Effector memory CD8-positive, alpha-beta T cell (primary cell): ENCODE measurements around the gene MYL10.

Experiments
- ATAC-seq: fragments of 150-1000 bp; cut with Tn5 transposase; replicated peaks from 2 replicates; pipeline ENCODE4 v1.10.0; 2021; ENCODE audit warnings: mild to moderate bottlenecking, moderate library complexity
- DNase-seq, 3 experiments: peaks; one replicate each; pipeline ENCODE4 v3.0.0; 2021
- H3K27ac Mint-ChIP-seq, 2 donors: one replicate each; pipeline ENCODE4 v1.8.0; 2022; ENCODE audit warnings: mild to moderate bottlenecking in 2 of 2, mixed read lengths in 2 of 2, moderate library complexity in 2 of 2
- H3K27me3 Mint-ChIP-seq, 2 donors: one replicate each; pipeline ENCODE4 v1.8.0; 2022; ENCODE audit warnings: mixed read lengths in 2 of 2
- H3K36me3 Mint-ChIP-seq: one replicate; pipeline ENCODE4 v1.8.0; 2022; ENCODE audit warnings: mild to moderate bottlenecking, moderate library complexity, mixed read lengths; ENCODE audit not compliant: insufficient read depth
- H3K4me1 Mint-ChIP-seq, 2 donors: one replicate each; pipeline ENCODE4 v1.8.0; 2022; ENCODE audit warnings: low read depth in 2 of 2, mixed read lengths in 2 of 2
- H3K4me3 Mint-ChIP-seq, 2 donors: one replicate each; pipeline ENCODE4 v1.8.0; 2022; ENCODE audit warnings: mild to moderate bottlenecking in 2 of 2, mixed read lengths in 2 of 2, moderate library complexity in 2 of 2
- H3K9me3 Mint-ChIP-seq, 2 donors: one replicate each; pipeline ENCODE4 v1.8.0; 2022; ENCODE audit warnings: mixed read lengths in 2 of 2
- total RNA-seq, 9 experiments: gene quantifications; one replicate each; lab custom pipeline; 2026; lab: John Stamatoyannopoulos, UW

The MYL10 gene
- total RNA-seq, result 0 reads per million in 9 experiments

GRCh38 chr7:101629171-101629570 is at the start of gene MYL10:
TSS of gene MYL10 (minus strand) at chr7:101629296. CDS start at chr7:101629118, 178 bp downstream.
- H3K4me1 Mint-ChIP-seq, result no peaks in the 10 kb centered on the region
- no peak within 1 kb of the TSS for H3K4me3 Mint-ChIP-seq

DNA sequence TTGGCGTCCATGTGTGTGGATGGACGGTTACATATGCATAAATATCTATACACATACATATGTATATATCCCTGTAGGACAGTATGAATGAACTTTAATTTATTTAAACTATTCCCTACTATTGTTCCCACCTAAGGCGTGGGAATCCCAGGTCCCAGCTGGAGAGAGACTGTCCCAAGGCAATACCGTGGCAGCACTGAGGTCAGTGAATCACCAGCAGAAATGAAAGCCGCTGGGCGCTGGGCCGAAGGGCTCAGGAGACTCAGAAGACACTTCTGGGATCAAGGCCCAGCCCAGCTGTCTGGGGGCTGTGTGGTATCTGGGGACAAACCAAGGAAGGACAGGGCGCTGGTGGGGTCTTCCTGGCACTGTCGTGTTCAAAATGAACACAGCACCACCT is 49.6 kb upstream of the MYL10 start:
- DNase-seq (no peak), ATAC-seq (no peak)
- Mint-ChIP-seq H3K27me3 (peaks cover 6 to 16% of the 10 kb centered on the region in 2 donors), H3K9me3 (no peaks in the 10 kb centered on the region), H3K4me1 (no peaks in the 10 kb centered on the region), H3K27ac (no peak overlapping the region), H3K4me3 (no peak overlapping the region), H3K36me3 (no peaks in the 10 kb centered on the region)

More at GRCh38 chr7:101629171-101629570, at the start of gene MYL10:
- H3K27me3 Mint-ChIP-seq, result peaks cover 43 to 68% of the 10 kb centered on the region in 2 donors
- H3K36me3 Mint-ChIP-seq, result no peaks in the 10 kb centered on the region
- ATAC-seq, result no peak
- no peak for DNase-seq
- H3K9me3 Mint-ChIP-seq, result no peaks in the 10 kb centered on the region
- H3K27ac Mint-ChIP-seq, result no peak within 1 kb of the TSS

- peaks cover 6 to 16% of the 10 kb centered on the region in 2 donors for H3K27me3 Mint-ChIP-seq
- no peaks in the 10 kb centered on the region for H3K4me1 Mint-ChIP-seq
- no peak overlapping the region for H3K27ac Mint-ChIP-seq
- H3K36me3 Mint-ChIP-seq, result no peaks in the 10 kb centered on the region
- ATAC-seq, result no peak
- no peak for DNase-seq
- H3K9me3 Mint-ChIP-seq, result no peaks in the 10 kb centered on the region
- no peak overlapping the region for H3K4me3 Mint-ChIP-seq
Observed at GRCh38 chr7:101677797-101678479, 48.8 kb upstream of the MYL10 start.

DNA sequence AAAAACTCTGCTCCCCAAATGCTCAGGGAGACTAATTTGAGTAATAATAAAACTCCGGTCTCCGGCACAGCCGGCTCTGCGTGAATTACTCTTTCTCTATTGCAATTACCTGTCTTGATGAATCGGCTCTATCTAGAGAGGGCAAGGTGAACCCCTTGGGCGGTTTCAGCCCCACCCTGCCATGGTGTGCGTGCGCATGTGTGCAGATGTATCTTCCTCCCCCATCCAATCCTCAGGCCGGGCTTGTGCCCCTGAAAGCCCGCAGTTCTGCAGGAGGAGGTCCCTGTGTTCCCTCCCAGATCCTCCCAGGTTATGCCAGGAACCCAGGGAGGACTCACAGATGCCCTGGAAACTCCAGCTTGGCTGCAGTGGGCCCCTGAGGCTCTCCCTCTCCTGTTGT is 48.3 kb upstream of the MYL10 start:
- DNase-seq (no peak), ATAC-seq (no peak)
- Mint-ChIP-seq H3K36me3 (no peaks in the 10 kb centered on the region), H3K4me3 (no peak overlapping the region), H3K4me1 (no peaks in the 10 kb centered on the region), H3K9me3 (no peaks in the 10 kb centered on the region), H3K27ac (no peak overlapping the region), H3K27me3 (peaks cover 6 to 16% of the 10 kb centered on the region in 2 donors)

DNA sequence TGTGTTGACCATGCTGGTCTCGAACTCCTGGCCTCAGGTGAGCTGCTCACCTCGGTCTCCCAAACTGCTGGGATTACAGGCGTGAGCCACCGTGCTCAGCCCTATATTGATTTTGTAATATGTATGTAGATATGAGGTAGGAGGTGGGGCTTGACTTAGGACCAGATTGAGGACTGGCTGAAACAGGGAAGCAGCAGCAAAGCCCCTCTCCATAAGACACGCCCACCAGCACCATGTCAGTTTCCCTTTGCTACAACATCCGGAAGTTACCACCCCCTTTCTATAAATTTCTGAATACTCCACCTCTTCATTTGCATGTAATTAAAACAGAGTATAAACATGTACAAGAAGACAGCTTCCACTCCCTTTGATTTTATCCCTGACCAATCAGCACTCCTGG is 47.9 kb upstream of the MYL10 start:
- Mint-ChIP-seq H3K4me3 (no peak overlapping the region), H3K36me3 (no peaks in the 10 kb centered on the region), H3K9me3 (no peaks in the 10 kb centered on the region), H3K27me3 (peaks cover 6 to 16% of the 10 kb centered on the region in 2 donors), H3K4me1 (no peaks in the 10 kb centered on the region), H3K27ac (no peak overlapping the region)
- DNase-seq, result no peak
- ATAC-seq, result no peak

GRCh38 chr7:101676062-101676598 is 47.0 kb upstream of the MYL10 start:
- DNase-seq (no peak), ATAC-seq (no peak)
- no peaks in the 10 kb centered on the region for H3K9me3 Mint-ChIP-seq
- no peak overlapping the region for H3K4me3 Mint-ChIP-seq
- H3K27me3 Mint-ChIP-seq, result peaks cover 6 to 16% of the 10 kb centered on the region in 2 donors
- H3K36me3 Mint-ChIP-seq, result no peaks in the 10 kb centered on the region
- H3K4me1 Mint-ChIP-seq, result no peaks in the 10 kb centered on the region
- no peak overlapping the region for H3K27ac Mint-ChIP-seq

- no peak overlapping the region for H3K27ac Mint-ChIP-seq
- ATAC-seq (no peak), DNase-seq (no peak)
- no peaks in the 10 kb centered on the region for H3K36me3 Mint-ChIP-seq
- H3K4me1 Mint-ChIP-seq, result no peaks in the 10 kb centered on the region
- no peaks in the 10 kb centered on the region for H3K9me3 Mint-ChIP-seq
- H3K4me3 Mint-ChIP-seq, result no peak overlapping the region
- peaks cover 6 to 16% of the 10 kb centered on the region in 2 donors for H3K27me3 Mint-ChIP-seq
Observed at GRCh38 chr7:101674439-101674838, 45.3 kb upstream of the MYL10 start.

DNA sequence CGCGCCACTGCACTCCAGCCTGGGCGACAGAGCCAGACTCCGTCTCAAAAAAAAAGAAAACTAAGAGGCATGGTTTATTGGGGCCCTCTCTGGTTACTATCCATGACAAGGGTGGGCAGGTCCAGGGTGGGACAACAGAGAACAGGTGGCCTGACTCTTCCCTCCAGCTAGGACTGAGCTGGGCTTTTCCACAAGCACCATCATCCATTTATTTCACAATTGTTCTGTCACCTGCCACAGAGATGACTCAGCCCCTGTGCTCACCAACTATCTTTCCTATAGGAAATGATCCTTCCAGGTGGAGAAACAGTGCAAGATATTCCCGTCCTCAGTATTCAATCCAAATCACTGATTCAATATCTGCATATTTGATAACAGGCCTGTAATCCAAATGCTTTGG is 44.9 kb upstream of the MYL10 start:
- Mint-ChIP-seq H3K36me3 (no peaks in the 10 kb centered on the region), H3K4me1 (no peaks in the 10 kb centered on the region), H3K4me3 (no peak overlapping the region), H3K27ac (peak overlapping the region in 1 of 2 donors; percentile 12), H3K9me3 (no peaks in the 10 kb centered on the region), H3K27me3 (peaks cover 6 to 16% of the 10 kb centered on the region in 2 donors)
- DNase-seq, result no peak
- no peak for ATAC-seq

DNA sequence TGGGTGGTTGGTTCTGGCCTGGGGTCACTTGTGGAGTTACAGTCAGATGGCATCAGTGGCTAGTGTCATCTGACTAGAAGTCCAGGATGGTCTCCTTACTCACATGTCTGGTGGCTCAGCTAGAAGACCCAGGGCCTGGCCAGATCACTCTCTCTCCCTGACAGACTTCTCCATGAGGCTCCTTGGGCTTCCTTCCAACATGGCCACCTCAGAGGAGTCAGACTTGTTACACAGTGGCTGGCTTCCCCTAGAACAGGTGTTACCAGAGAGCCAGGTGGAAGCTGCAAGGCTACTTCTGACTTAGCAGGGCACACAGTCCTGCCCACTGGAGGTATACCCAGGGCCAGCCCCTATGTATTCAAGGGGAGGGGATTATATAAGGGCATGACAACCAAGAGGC is 44.2 kb upstream of the MYL10 start:
- H3K27ac Mint-ChIP-seq, result peak overlapping the region in 1 of 2 donors; percentile 12
- no peaks in the 10 kb centered on the region for H3K9me3 Mint-ChIP-seq
- ATAC-seq (no peak), DNase-seq (no peak)
- H3K27me3 Mint-ChIP-seq, result peaks cover 11 to 22% of the 10 kb centered on the region in 2 donors
- H3K4me3 Mint-ChIP-seq, result no peak overlapping the region
- H3K36me3 Mint-ChIP-seq, result no peaks in the 10 kb centered on the region
- no peaks in the 10 kb centered on the region for H3K4me1 Mint-ChIP-seq

DNA sequence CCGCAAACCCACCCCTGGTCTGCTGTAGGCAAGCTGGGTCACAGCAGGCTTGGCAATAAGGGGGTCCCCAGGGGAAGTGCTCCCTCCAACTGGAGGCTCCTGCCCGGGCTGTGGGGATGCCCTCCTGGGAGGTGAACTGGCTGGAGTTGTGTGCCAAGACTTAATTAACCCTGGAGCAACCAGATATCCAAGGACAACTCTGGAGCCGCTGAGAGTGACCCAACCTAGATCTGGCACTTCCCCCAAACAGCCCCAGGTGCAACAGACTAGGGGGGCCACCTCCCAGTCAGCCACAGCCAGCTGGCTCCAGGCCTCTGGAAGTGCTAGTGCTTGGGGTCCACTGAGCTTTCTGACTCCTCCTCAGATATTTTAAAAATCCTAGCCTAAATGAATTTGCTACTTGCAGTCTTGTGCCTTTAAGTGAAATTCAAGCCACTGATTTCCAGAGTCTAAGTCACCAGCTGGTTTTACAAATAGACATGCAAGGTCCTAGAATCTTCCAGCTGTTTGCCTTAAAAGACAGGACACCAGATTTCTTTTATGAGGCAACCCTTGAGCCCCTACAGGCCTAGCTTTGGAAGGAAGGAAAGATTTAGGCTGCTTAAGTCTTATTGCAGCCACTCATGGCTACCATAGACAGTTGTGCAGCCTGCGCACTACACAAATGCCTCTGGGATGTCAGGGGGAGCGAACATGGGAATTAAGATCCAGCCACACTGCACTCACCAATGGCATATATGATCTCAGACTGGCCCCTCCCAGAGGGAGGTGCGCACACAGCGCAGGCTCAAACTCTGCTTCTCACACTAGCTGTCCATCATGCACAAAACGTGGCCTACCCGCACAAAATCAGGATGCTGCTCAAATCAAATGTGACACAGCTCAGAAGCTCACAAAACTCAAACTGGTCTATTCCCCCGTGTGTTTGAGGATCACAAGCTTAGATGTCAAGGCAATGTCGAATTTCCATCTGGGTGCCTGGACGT is 42.6 kb upstream of the MYL10 start:
- peaks cover 5 to 16% of the 10 kb centered on the region in 2 donors for H3K27me3 Mint-ChIP-seq
- no peaks in the 10 kb centered on the region for H3K4me1 Mint-ChIP-seq
- ATAC-seq (no peak), DNase-seq (no peak)
- H3K27ac Mint-ChIP-seq, result no peak overlapping the region
- H3K4me3 Mint-ChIP-seq, result no peak overlapping the region
- no peaks in the 10 kb centered on the region for H3K36me3 Mint-ChIP-seq
- H3K9me3 Mint-ChIP-seq, result no peaks in the 10 kb centered on the region

DNA sequence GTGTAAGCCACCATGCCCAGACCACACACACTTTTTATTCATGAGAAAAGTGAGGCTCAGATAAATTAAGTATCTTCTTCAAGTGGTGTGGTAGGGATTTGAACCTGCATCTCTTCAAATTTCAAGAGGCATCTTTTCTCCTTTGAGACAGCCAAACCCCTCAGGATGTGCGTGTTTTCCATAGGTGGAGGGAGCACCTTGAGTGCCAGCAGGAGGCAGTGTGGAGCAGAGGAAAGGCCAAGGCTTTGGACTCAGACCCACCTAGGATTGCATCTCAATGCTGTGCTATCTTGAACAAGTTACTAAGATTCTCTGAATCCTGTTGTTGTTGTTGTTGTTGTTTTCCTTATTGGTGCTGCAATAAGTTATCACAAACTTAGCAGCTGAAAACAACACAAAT is 40.2 kb upstream of the MYL10 start:
- DNase-seq (no peak), ATAC-seq (no peak)
- no peak overlapping the region for H3K4me3 Mint-ChIP-seq
- no peak overlapping the region for H3K27ac Mint-ChIP-seq
- no peaks in the 10 kb centered on the region for H3K36me3 Mint-ChIP-seq
- no peaks in the 10 kb centered on the region for H3K9me3 Mint-ChIP-seq
- no peaks in the 10 kb centered on the region for H3K4me1 Mint-ChIP-seq
- H3K27me3 Mint-ChIP-seq, result peaks cover 21 to 39% of the 10 kb centered on the region in 2 donors

DNA sequence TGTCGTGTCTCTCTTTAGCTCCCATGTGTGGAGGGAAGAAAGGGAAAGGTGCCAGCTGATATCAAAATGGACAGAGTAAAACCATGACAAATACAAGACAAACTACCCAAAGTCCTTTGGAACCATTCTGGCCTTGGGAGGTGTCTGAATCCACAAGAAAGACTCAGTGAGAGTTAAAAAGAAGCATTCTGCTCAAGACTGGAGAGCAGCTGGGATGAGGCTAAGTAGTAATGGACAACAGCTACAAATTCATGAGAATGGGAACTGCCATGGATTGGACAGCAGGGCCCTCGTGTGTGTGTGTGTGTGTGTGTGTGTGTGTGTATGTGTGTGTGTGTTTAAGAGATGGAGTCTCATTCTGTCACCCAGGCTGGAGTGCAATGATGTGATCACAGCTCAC is 39.6 kb upstream of the MYL10 start:
- H3K4me3 Mint-ChIP-seq, result no peak overlapping the region
- H3K27me3 Mint-ChIP-seq, result peaks cover 21 to 40% of the 10 kb centered on the region in 2 donors
- no peaks in the 10 kb centered on the region for H3K9me3 Mint-ChIP-seq
- DNase-seq (no peak), ATAC-seq (no peak)
- H3K4me1 Mint-ChIP-seq, result no peaks in the 10 kb centered on the region
- H3K27ac Mint-ChIP-seq, result no peak overlapping the region
- no peaks in the 10 kb centered on the region for H3K36me3 Mint-ChIP-seq

GRCh38 chr7:101667920-101668319 is 38.8 kb upstream of the MYL10 start:
- no peaks in the 10 kb centered on the region for H3K36me3 Mint-ChIP-seq
- DNase-seq, result no peak
- no peak for ATAC-seq
- H3K4me3 Mint-ChIP-seq, result no peak overlapping the region
- H3K27me3 Mint-ChIP-seq, result peaks cover 21 to 45% of the 10 kb centered on the region in 2 donors
- no peaks in the 10 kb centered on the region for H3K4me1 Mint-ChIP-seq
- H3K27ac Mint-ChIP-seq, result no peak overlapping the region
- H3K9me3 Mint-ChIP-seq, result no peaks in the 10 kb centered on the region
